Peyer's patch (tissue), 4 donors: ENCODE data around the gene TBL1XR1.

Experiments used
- POLR2A ChIP-seq, 2 donors: fragments of 450-650 bp; IDR thresholded peaks; one replicate each; pipeline ENCODE4 v1.5.1; 2017; ENCODE audit warnings: antibody characterized with exemption in 2 of 2, mild to moderate bottlenecking in 2 of 2, moderate library complexity in 2 of 2
- TF ChIP-seq, protein P1 (sequence below), 6 experiments: fragments of 450-650 bp in 4 of 6; fragments of 200-600 bp in 2 of 6; sonication (generic) in 1 of 6; IDR thresholded peaks; one replicate each; pipeline ENCODE4 v1.5.1; 2017 to 2019; ENCODE audit warnings: antibody characterized with exemption in 6 of 6, mild to moderate bottlenecking in 3 of 6, moderate library complexity in 1 of 6

DNA sequence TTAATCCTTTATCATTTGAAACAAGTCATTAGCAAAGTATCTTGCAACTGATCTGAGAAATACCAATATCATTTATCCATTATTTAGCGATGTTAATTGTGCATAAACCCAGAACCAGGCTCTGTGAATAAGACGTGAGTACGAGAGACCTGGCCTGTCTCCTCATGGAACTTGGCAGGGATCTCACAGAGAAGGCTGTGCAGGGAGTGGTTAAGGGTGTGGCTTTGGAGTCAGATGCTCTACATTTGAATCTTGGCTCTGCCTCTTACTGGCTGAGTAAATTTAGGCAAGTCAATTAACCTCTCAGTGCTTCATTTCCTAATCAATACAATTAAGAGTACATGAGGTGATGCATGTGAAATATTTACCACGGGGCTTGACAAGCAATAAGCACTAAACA lies 39.9 kb upstream of the TBL1XR1 start:
- TF ChIP-seq, protein P1, sequence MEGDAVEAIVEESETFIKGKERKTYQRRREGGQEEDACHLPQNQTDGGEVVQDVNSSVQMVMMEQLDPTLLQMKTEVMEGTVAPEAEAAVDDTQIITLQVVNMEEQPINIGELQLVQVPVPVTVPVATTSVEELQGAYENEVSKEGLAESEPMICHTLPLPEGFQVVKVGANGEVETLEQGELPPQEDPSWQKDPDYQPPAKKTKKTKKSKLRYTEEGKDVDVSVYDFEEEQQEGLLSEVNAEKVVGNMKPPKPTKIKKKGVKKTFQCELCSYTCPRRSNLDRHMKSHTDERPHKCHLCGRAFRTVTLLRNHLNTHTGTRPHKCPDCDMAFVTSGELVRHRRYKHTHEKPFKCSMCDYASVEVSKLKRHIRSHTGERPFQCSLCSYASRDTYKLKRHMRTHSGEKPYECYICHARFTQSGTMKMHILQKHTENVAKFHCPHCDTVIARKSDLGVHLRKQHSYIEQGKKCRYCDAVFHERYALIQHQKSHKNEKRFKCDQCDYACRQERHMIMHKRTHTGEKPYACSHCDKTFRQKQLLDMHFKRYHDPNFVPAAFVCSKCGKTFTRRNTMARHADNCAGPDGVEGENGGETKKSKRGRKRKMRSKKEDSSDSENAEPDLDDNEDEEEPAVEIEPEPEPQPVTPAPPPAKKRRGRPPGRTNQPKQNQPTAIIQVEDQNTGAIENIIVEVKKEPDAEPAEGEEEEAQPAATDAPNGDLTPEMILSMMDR (IDR thresholded peaks at IDR 0.05): no peak
- no peak for TF ChIP-seq POLR2A (IDR thresholded peaks at IDR 0.05)
